Heart left ventricle (tissue), 13 donors: Measurements from ENCODE around the gene S1PR4.

Experiments
- CTCF ChIP-seq, 12 donors: fragments of 200-600 bp; sonication (generic) in 4 of 12; IDR thresholded peaks; one replicate each; pipeline versions ENCODE4 v1.5.0 to v1.8.0; 2018 to 2022; ENCODE audit warnings: antibody characterized with exemption in 12 of 12, mild to moderate bottlenecking in 5 of 12
- POLR2A ChIP-seq, 2 donors: fragments of 450-650 bp; IDR thresholded peaks; one replicate each; pipeline ENCODE4 v1.6.1; 2017; ENCODE audit warnings: antibody characterized with exemption in 2 of 2, mild to moderate bottlenecking in 2 of 2, moderate library complexity in 2 of 2
- donor health status: ischemic (EF 13 %, LVEDD 7.1; RV severe dilation, severe dysfunction).
- donor health status: DM: no; HTN: yes; CAD: no.
- donor health status: DM: no; HTN: no; CAD: no.
- donor health status: ischemic (EF 25% LVEDD 6.9; RV normal size, moderate dysfunction).
- donor health status: ischemic (EF 25% LVEDD 5.7; RV mildly dilated, moderate dysfunction).
- donor health status: ischemic (EF 35%, LVEDD 5.7; RV mildly dilated, moderate dysfunction).
- donor health status: nonischemic (EF 11% LVEDD 7.7; RV severe dilation, severe dysfunction).
- donor health status: DM: yes; HTN: yes; CAD: no.
- donor health status: PGD.
- donor health status: ischemic (EF 29% LVEDD 5.4; RV normal size, mild dysfunction).
- donor health status: nonischemic (EF 23%, LVEDD 6.1; RV moderate dilation, normal function).

GRCh38 chr19:3193256-3194105, 14.9 kb downstream of the S1PR4 start:
- TF ChIP-seq POLR2A (IDR thresholded peaks at IDR 0.05) (no peak), CTCF (IDR thresholded peaks at IDR 0.05) (no peak)
